Panc1 (cell line): ENCODE measurements around the gene SLC37A1. TPM values are rescaled to one million over a fixed set of nuclear protein-coding genes. Genes with fewer than 3 reads are reported as not detected.
"Not testable (repeated sequence)": the region's sequence is repeated elsewhere in the genome, so short reads cannot be mapped to it uniquely, and the experiment has no call there.

Experiments
- ATAC-seq: fragments of 200-7000 bp; cut with Tn5 transposase; 2 replicates; pipeline ENCODE4 v1.9.1; 2020; ENCODE audit warnings: mild to moderate bottlenecking, moderate library complexity
- BruUV-seq: library from RNA; stranded (reverse); fragments of 400-500 nt; replicated peaks from 2 replicates; lab custom pipeline; 2021; lab: Mats Ljungman, UMichigan
- CTCF ChIA-PET: fragments of 300-600 bp; sonication (Branson Sonifier 250); formaldehyde crosslinking; loops from one replicate; lab custom pipeline; 2022; ENCODE audit warnings: antibody characterized with exemption; lab: Charles Lee
- POLR2A ChIA-PET: fragments of 300-600 bp; sonication (Branson Sonifier 250); formaldehyde crosslinking; loops from one replicate; lab custom pipeline; 2022; ENCODE audit warnings: antibody characterized with exemption; lab: Charles Lee
- DNase-seq: peaks from one replicate; pipeline ENCODE4 v3.0.0-alpha.2; 2010; ENCODE audit warnings: low read depth, low spot score
- H3K27ac ChIP-seq: 2 replicates; pipeline ENCODE4 v1.5.1; 2011; ENCODE audit warnings: mild to moderate bottlenecking, low read length, inconsistent platforms
- H3K27me3 ChIP-seq: fragments of 200-500 bp; sonication (Bioruptor generic); 2 replicates; pipeline ENCODE4 v1.6.0; 2014; ENCODE audit warnings: low read length, inconsistent platforms; ENCODE audit not compliant: control insufficient read depth, insufficient read depth
- H3K36me3 ChIP-seq: fragments of 200-500 bp; sonication (Bioruptor generic); 2 replicates; pipeline ENCODE4 v1.5.1; 2014; ENCODE audit warnings: inconsistent platforms, mild to moderate bottlenecking, low read length, moderate library complexity; ENCODE audit not compliant: control insufficient read depth, insufficient read depth
- H3K4me1 ChIP-seq: 2 replicates; pipeline ENCODE4 v1.5.1; 2011; ENCODE audit warnings: inconsistent platforms, mild to moderate bottlenecking, low read length, moderate library complexity; ENCODE audit not compliant: control insufficient read depth, insufficient read depth
- H3K4me3 ChIP-seq, 2 experiments: 2 replicates each; pipeline ENCODE4 v1.5.1; 2011 to 2012; ENCODE audit warnings: low read depth in 2 of 2, low read length in 2 of 2, mild to moderate bottlenecking in 2 of 2, inconsistent platforms in 1 of 2, moderate library complexity in 1 of 2
- H3K9me3 ChIP-seq: fragments of 200-500 bp; sonication (Bioruptor generic); 2 replicates; pipeline ENCODE4 v1.5.1; 2014; ENCODE audit warnings: low read depth, mild to moderate bottlenecking, inconsistent platforms, low read length, moderate library complexity; ENCODE audit not compliant: control insufficient read depth, insufficient read depth
- CTCF ChIP-seq: fragments of 450-650 bp; IDR thresholded peaks from 2 replicates; pipeline ENCODE4 v1.5.1; 2017; ENCODE audit warnings: mild to moderate bottlenecking
- POLR2AphosphoS5 ChIP-seq: IDR thresholded peaks from 2 replicates; pipeline ENCODE4 v1.6.1; 2012; ENCODE audit warnings: mild to moderate bottlenecking, low read depth, low read length, moderate library complexity
- REST ChIP-seq, 2 experiments: IDR thresholded peaks; 2 replicates each; pipeline ENCODE4 v1.6.1; 2011 to 2012; ENCODE audit warnings: low read depth in 2 of 2, control low read depth in 1 of 2, low read length in 1 of 2, mild to moderate bottlenecking in 1 of 2, moderate library complexity in 1 of 2; ENCODE audit not compliant: insufficient read depth in 1 of 2
- SIN3A ChIP-seq: IDR thresholded peaks from 2 replicates; pipeline ENCODE4 v1.6.1; 2012; ENCODE audit warnings: low read depth, mild to moderate bottlenecking, low read length, moderate library complexity, borderline replicate concordance; ENCODE audit not compliant: insufficient read depth
- TCF7L2 ChIP-seq: IDR thresholded peaks from 2 replicates; pipeline ENCODE4 v1.6.1; 2011; ENCODE audit warnings: mild to moderate bottlenecking, low read depth, low read length, inconsistent platforms
- in situ Hi-C: cut with HindIII; loops from 2 replicates; pipeline ENCODE4 v1.10.0; 2016; ENCODE audit warnings: low sequenced_read_pairs, low pct_unique_long_range_greater_than_20kb
- intact Hi-C: fragments of 100-400 bp; cut with micrococcal nuclease; formaldehyde crosslinking; loops from one replicate; pipeline ENCODE4 v1.10.0; 2022; ENCODE audit not compliant: unreplicated experiment
- total RNA-seq: library from RNA; stranded (reverse); gene quantifications from one replicate; pipeline ENCODE4 v1.2.1, GENCODE V29; 2021; ENCODE audit not compliant: unreplicated experiment

Gene SLC37A1
- total RNA-seq, 1 experiment from 2014 or later = 7.7 TPM

GRCh38 chr21:42468491-42469131 is 45.0 kb upstream of the SLC37A1 start:
- DNase-seq (no peak), ATAC-seq (no peak)
- Histone ChIP-seq H3K4me3 (no peak overlapping the region), H3K27ac (no peak overlapping the region), H3K36me3 (no peaks in the 10 kb centered on the region), H3K27me3 (no peaks in the 10 kb centered on the region), H3K4me1 (no peaks in the 10 kb centered on the region), H3K9me3 (no peaks in the 10 kb centered on the region)
- TF ChIP-seq CTCF (no peak), TCF7L2 (peak; percentile 80)
- in situ Hi-C loops = no loop called here
- no TSS peak for BruUV-seq
- intact Hi-C loops = no loop called here
- ChIA-PET CTCF (no interaction called here), POLR2A (no interaction called here)

- POLR2A ChIA-PET = no interaction called here
- no peaks in the 10 kb centered on the region for H3K4me1 ChIP-seq
- no peaks in the 10 kb centered on the region for H3K36me3 ChIP-seq
- H3K4me3 ChIP-seq = no peak overlapping the region
- CTCF ChIA-PET = no interaction called here
- H3K27ac ChIP-seq = no peak overlapping the region
- DNase-seq (no peak), ATAC-seq (no peak)
- no peaks in the 10 kb centered on the region for H3K27me3 ChIP-seq
- in situ Hi-C loops = no loop called here
- no TSS peak for BruUV-seq
- intact Hi-C loops = no loop called here
- H3K9me3 ChIP-seq = no peaks in the 10 kb centered on the region
- TF ChIP-seq POLR2AphosphoS5 = no peak
- no peak for TF ChIP-seq CTCF
- no peak for TF ChIP-seq REST (IDR thresholded peaks at IDR 0.05; ENCODE audit: insufficient read depth in 1 of 2, low read depth in 2 of 2, low read length in 1 of 2)
- TF ChIP-seq TCF7L2 = no peak
- no peak for TF ChIP-seq SIN3A
Measured at GRCh38 chr21:42469272-42469671, 44.4 kb upstream of the SLC37A1 start.

GRCh38 chr21:42469726-42470125 is 43.9 kb upstream of the SLC37A1 start:
- H3K9me3 ChIP-seq, intact Hi-C loops, H3K4me3 ChIP-seq, POLR2A ChIA-PET, CTCF ChIA-PET, DNase-seq, in situ Hi-C loops, H3K4me1 ChIP-seq, H3K36me3 ChIP-seq, BruUV-seq, H3K27me3 ChIP-seq, H3K27ac ChIP-seq, ATAC-seq: not testable (repeated sequence)
